Measurements from ENCODE around the gene MAP7D2.

DNA sequence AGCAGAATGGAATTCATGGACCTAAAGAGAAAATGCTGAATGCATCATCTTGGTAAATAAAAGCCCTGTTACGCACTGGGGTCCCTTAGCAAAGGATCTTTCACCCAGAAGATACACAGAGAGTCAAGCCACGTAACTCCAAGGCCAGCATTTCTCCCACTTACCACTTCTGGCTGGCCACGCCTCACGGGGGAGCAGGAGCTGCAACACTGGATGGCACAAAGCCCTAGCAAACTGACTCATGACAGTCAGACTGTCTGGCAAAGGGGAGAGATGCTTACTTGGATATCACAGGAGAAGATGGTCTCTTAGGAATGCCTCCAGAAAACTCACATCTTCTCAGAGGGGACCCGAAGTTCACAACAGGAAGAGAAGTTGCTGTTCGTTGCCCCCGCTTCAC is 74.5 kb downstream of the MAP7D2 start:
- no peak for TF ChIP-seq POLR2A (IDR thresholded peaks at IDR 0.05)
- TF ChIP-seq CTCF (IDR thresholded peaks at IDR 0.05) = no peak
- TF ChIP-seq POLR2AphosphoS5 (IDR thresholded peaks at IDR 0.05) = no peak

Measured in breast epithelium (tissue), 3 donors.